Measurements from ENCODE around the gene ULBP3. TPM values are rescaled to one million over a fixed set of nuclear protein-coding genes. Genes with fewer than 3 reads are reported as not detected.

Gene ULBP3
- total RNA-seq, 1 donor from 2014 or later: 3.9 TPM

GRCh38 chr6:150046943-150047342 lies 22.0 kb downstream of the ULBP3 start:
- Histone ChIP-seq H3K27ac (no peak overlapping the region), H3K36me3 (no peaks in the 10 kb centered on the region), H3K79me2 (ENCODE audit: low read depth) (no peaks in the 10 kb centered on the region), H3K27me3 (peaks cover 27% of the 10 kb centered on the region), H3K4me2 (no peak overlapping the region), H4K20me1 (ENCODE audit: low read depth) (no peaks in the 10 kb centered on the region), H3K4me1 (no peaks in the 10 kb centered on the region), H2AFZ (replicated peaks) (no peak overlapping the region), H3K4me3 (no peak overlapping the region), H3K9me3 (ENCODE audit: low read depth) (no peaks in the 10 kb centered on the region), H3F3A (ENCODE audit: low read depth) (no peaks in the 10 kb centered on the region), H3K9ac (no peak overlapping the region)
- Mint-ChIP-seq H3K27me3 (ENCODE audit: insufficient read depth, low read depth) (peaks cover 6% of the 10 kb centered on the region), H3K9me3 (peaks cover 2% of the 10 kb centered on the region), H3K4me3 (no peak overlapping the region), H3K4me1 (peaks cover 21% of the 10 kb centered on the region), H3K27ac (no peak overlapping the region), H3K36me3 (no peaks in the 10 kb centered on the region)
- no peak for TF ChIP-seq EZH2 (IDR thresholded peaks at IDR 0.05)
- TF ChIP-seq CTCF (IDR thresholded peaks at IDR 0.05): no peak
- TF ChIP-seq EZH2phosphoT487 (IDR thresholded peaks at IDR 0.05): no peak
- no peak for DNase-seq (ENCODE audit: low spot score)

DNA sequence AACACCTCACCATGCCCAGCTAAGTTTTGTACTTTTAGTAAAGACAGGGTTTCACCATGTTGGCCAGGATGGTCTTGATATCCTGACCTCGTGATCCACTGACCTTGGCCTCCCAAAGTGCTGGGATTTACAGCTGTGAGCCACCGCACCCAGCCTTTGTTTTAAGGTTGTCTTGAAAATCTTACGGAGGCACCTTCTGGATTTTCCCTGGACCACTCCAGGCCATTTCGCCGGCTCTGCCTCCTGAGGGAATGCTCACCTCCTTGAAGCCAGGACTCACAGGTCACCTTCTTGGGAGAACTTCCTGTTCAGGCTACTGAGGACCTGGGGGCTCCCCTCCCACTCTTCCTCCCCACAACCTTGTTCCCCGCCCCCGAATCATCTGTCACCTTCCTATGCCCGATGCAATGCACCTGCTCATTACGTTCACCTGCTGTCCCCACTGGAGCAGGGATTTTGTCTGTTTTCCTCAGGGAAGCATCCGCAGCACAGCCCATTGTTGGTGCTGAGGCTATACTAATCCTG lies 24.2 kb downstream of the ULBP3 start:
- H3K36me3 ChIP-seq: no peaks in the 10 kb centered on the region
- DNase-seq (ENCODE audit: low spot score): no peak
- Mint-ChIP-seq H3K36me3 (no peaks in the 10 kb centered on the region), H3K27ac (no peak overlapping the region), H3K4me1 (peaks cover 21% of the 10 kb centered on the region), H3K27me3 (ENCODE audit: insufficient read depth, low read depth) (peaks cover 23% of the 10 kb centered on the region), H3K4me3 (no peak overlapping the region), H3K9me3 (peaks cover 3% of the 10 kb centered on the region)
- H2AFZ ChIP-seq (replicated peaks): no peak overlapping the region
- no peak overlapping the region for H3K4me3 ChIP-seq
- H3K27me3 ChIP-seq: peaks cover 46% of the 10 kb centered on the region
- no peaks in the 10 kb centered on the region for H4K20me1 ChIP-seq (ENCODE audit: low read depth)
- H3K79me2 ChIP-seq (ENCODE audit: low read depth): no peaks in the 10 kb centered on the region
- H3K27ac ChIP-seq: no peak overlapping the region
- no peaks in the 10 kb centered on the region for H3F3A ChIP-seq (ENCODE audit: low read depth)
- no peak for TF ChIP-seq EZH2 (IDR thresholded peaks at IDR 0.05)
- TF ChIP-seq CTCF (IDR thresholded peaks at IDR 0.05): no peak
- TF ChIP-seq EZH2phosphoT487 (IDR thresholded peaks at IDR 0.05): no peak
- no peak overlapping the region for H3K9ac ChIP-seq
- no peak overlapping the region for H3K4me2 ChIP-seq
- H3K4me1 ChIP-seq: no peaks in the 10 kb centered on the region
- no peaks in the 10 kb centered on the region for H3K9me3 ChIP-seq (ENCODE audit: low read depth)

DNA sequence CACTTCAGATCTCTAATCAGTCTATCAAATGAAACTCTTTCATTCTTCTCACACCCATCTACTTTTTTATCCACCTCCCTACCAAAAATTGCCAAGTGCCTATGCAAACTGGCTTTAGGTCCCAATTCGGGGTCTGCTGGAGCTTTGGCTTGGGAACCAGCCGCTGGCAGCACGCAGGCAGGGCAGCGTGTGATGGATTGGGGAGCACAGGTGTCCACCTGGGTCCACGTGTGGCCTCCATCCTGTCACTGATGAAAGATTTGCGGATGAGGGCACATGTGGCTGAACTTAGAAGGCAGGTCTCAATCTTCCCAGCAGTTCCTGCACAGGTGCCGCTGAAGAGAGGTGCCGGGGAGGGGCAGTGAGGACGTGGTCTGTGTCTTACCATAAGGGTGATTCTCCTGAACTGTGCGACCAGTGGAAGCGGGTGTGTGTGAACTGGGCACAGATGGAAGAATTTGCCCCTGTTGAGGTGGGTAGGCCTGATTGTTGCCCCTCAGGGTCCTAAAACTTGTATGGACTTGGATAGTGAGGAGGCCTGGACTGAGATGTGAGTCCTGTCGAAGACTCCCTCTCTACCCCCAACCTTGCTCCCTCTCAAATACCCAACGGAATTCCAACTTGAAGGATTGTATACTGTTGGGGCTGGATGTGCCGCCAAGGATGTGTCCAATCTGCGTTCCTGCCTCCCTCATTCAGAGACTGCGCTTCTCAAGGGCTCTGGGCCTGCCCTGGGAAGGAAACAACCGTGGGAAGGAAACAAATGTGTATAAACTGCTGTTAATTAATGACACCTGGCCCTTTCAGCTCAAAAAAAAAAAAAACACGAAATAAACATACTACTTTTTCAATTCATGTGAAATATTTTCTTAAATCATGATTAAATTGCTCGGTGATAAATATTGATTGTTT lies 25.2 kb downstream of the ULBP3 start:
- H3K9me3 Mint-ChIP-seq: peaks cover 3% of the 10 kb centered on the region

More for the DNA sequence above, 25.2 kb downstream of the ULBP3 start:
- Mint-ChIP-seq H3K4me1 (peaks cover 21% of the 10 kb centered on the region), H3K36me3 (no peaks in the 10 kb centered on the region), H3K4me3 (no peak overlapping the region), H3K27ac (no peak overlapping the region), H3K27me3 (ENCODE audit: insufficient read depth, low read depth) (peaks cover 32% of the 10 kb centered on the region)
- Histone ChIP-seq H3K4me1 (no peaks in the 10 kb centered on the region), H3K4me3 (no peak overlapping the region), H4K20me1 (ENCODE audit: low read depth) (no peaks in the 10 kb centered on the region), H2AFZ (replicated peaks) (no peak overlapping the region), H3K27ac (no peak overlapping the region), H3K4me2 (no peak overlapping the region), H3K9me3 (ENCODE audit: low read depth) (no peaks in the 10 kb centered on the region), H3K9ac (no peak overlapping the region), H3K79me2 (ENCODE audit: low read depth) (no peaks in the 10 kb centered on the region), H3F3A (ENCODE audit: low read depth) (no peaks in the 10 kb centered on the region), H3K36me3 (no peaks in the 10 kb centered on the region), H3K27me3 (peaks cover 55% of the 10 kb centered on the region)
- TF ChIP-seq CTCF (IDR thresholded peaks at IDR 0.05): no peak
- no peak for DNase-seq (ENCODE audit: low spot score)
